Urothelium cell line (cell line): ENCODE data around the gene PDE6A.

Experiments
- DNase-seq: peaks from one replicate; pipeline ENCODE4 v3.0.0; 2011; ENCODE audit warnings: low spot score, mixed read lengths
- FAIRE-seq: peaks from 2 replicates; lab custom pipeline; 2011; peaks lifted over from hg19 to GRCh38; lab: Jason Lieb, UNC

Gene PDE6A

DNA sequence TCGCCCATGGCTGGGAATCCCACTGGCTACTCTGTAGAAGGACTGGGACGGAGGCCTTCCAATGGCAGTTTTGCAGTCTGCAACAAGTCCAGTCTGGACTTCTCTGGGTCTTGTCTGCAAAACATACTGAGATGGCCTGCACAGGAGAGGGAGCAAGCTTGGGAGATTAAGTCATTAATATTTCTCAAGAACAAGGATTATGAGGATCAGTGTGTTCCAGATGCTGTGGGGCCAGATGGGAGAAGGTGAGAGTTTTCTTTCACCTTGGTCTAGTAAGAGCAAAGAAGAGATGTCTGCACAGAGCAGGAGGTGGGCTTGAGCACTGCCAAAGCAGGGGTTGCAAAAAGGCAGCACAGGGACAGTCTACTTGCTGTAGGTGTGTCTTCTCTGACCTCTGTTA lies at the start of gene PDE6A:
PDE6A (minus strand) TSS at position 128 of the 400 bp plus-strand sequence; CDS start at position 8, 120 bp downstream.
- no peak for FAIRE-seq
- DNase-seq: no peak

- DNase-seq: no peak
- FAIRE-seq: no peak
These were observed 48.9 kb upstream of the PDE6A start for GRCh38 chr5:149993471-149993870.

GRCh38 chr5:149990518-149991376 lies 46.2 kb upstream of the PDE6A start:
- DNase-seq (peak; percentile 70), FAIRE-seq (peak; percentile 82)

DNA sequence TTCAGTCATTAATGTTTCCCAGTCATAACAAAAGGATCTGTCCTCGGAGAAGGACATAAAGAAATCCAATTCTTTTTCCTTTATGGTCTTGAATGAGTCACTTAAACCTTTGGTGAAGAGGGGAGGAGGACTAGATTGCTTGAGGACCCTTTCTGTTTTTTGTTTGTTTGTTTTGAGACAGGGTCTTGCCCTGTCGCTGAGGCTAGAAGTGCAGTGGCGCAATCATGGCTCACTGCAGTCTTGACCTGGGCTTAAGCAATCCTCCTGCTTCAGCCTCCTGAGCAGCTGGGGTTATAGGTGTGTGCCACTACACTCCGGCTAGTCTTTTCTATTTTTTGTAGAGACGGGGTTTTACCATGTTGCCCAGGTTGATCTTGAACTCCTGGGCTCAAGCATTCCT lies 43.5 kb upstream of the PDE6A start:
- DNase-seq (no peak), FAIRE-seq (no peak)

- DNase-seq (no peak), FAIRE-seq (no peak)
These were observed 37.9 kb upstream of the PDE6A start for GRCh38 chr5:149982505-149982904.

- DNase-seq (no peak), FAIRE-seq (no peak)
These were observed 36.6 kb upstream of the PDE6A start for GRCh38 chr5:149981206-149981605.

DNA sequence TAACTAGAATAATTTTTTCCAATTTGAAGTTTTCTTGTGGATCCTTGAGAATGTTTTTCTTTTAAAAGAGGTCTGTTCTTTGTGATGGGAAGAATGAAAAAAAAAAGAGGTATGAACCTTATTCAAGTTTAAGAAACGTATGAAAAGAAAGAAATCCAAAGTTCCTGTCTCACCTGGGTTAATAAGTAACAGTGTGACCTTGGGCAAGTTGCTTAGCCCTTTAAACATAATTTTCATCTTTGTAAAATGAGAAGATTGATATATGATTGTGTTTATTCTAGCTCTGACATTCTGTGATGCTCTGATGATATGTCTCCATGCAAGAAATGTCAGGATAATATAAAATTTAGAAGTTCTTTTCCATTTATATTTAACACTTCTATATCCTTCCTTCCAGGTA lies 35.3 kb upstream of the PDE6A start:
- DNase-seq: no peak
- FAIRE-seq: no peak

DNA sequence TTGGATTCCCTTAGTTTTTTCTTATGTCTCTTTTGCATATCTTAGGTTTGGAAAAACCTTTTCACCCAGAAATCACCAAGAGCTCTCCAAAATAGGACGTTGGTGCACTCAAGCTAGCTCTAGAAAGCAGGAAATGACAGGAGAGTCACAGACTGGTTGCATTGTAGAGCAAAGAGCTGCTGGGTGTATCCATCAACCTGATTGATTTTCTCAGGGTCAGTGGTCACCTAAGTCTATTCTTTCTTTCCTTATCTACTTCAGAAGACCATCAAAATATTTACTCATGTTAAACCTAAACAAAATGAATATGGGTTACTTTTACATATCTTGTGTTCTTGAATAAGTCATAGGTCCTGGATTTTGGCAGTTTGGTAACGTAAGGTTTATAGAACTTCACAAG lies 30.8 kb upstream of the PDE6A start:
- FAIRE-seq (no peak), DNase-seq (no peak)

DNA sequence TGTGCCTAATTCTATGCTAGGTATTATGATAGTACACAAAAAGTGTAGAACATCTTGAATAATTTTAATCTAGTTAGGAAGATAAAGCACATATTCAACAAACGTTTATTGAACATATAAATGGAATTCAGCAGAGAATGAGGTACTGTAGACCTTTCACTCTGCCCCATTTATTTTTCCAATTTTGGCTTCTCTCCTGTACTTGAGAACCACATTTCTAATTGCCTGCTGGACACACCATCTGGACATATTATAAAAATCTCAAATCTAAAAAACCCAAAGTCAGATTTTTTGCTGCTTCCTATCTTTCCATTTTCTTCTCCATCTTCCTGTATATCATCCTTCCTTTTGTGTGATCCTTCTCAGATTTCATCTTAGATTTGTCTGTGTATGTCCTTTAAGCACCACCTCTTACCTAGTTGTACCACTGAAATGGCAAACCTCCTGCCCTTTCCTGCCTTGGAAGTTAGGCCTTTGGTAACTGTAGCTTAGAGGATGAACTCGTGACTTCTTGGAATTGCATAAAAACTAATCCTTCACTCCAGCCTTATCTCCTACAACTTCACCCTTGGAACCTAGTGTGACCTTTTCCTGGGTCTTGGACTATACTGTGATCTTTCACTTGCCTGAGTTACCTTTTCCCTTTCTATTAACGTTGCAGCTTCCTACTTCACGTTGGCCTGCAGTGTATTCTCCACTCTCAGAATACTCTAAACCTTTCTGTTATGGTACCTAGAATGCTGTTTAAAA lies 24.8 kb upstream of the PDE6A start:
- FAIRE-seq (no peak), DNase-seq (no peak)

DNA sequence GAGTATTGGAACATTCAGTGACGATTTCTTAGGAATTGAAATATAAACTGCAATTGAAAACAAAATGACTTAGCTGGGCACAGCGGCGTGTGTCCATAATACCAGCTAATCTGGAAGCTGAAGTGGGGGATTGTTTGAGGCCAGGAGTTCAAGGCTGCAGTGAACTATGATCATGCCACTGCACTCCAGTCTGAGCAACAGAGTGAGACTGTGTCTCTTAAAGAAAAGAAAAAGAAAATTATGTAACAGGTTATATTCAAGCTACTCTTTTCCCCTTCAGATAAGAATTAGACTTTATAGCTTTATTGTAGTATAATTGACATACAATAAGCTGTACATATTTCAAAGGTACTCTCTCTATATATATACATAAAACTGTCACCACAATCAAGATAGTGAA lies 22.4 kb upstream of the PDE6A start:
- DNase-seq (no peak), FAIRE-seq (no peak)

DNA sequence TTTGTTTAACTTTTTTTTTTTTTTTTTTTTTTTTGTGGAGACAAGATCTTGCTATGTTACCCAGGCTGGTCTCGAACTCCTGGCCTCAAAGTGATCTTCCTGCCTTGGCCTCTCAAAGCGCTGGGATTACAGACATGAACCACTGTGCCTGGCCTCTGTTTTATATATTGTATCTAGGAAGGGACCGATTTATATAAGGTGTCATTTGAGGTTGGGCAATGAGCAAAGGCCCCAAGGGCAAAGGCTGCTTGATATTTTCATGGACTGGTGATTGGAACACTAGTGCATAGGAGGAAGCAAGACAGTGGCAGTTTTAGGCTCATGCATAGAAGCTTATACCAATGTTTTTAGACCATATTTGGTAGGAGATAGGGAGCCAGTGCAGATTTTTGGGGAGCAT lies 19.1 kb upstream of the PDE6A start:
- FAIRE-seq (no peak), DNase-seq (no peak)

DNA sequence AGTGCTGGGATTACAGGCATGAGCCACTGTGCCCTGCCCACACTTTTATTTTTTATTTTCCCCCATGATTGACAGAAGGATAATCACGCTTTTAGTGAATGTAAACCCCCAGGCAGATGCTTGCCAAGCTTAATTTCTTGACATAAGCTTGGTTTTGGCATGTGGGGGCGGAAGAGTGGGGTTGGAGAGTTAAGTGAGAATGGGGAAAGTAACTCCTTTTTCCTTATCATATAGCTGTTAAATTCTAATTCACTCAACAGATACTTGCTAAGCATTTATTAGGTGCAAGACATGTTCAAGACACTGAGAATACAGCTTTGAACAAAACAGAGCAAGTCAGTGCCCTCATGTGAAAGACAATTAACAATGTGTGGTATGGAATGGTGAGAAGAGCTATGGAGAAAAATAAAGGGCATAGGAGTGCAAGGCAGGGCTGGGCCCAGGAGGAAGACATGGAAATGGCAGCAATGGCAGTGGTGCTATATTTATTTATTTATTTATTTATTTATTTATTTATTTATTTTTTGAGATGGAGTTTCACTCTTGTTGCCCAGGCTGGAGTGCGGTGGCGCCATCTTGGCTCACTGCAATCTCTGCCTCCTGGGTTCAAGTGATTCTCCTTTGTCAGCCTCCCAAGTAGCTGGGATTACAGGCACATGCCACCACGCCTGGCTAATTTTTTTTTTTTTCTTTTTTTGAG lies 18.2 kb upstream of the PDE6A start:
- no peak for FAIRE-seq

DNA sequence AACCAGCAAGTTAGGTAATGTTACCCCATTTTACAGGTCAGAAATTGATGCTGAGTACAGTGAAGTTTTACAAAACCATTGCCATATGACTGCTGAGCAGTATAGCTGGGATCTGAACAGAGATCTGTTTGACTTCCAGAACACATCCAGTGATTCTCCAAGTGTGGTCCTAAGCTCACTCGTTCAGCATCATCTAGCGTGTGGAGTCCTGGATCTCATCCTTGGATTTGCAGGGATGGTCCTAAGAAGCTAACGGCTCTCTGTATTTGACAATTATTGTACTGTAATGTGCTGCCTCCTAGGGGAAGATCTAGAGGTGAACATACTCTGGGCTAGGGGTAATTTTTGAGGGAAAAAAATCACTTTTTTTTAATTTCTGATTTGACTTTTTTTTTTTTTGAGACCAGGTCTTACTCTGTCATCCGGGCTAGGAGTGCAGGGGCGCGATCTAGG lies 17.4 kb upstream of the PDE6A start:
- no peak for FAIRE-seq

More for the DNA sequence above, 18.2 kb upstream of the PDE6A start:
- no peak for DNase-seq

GRCh38 chr5:149961186-149961685 lies 16.6 kb upstream of the PDE6A start:
- DNase-seq: no peak
- no peak for FAIRE-seq

More for the DNA sequence above, 17.4 kb upstream of the PDE6A start:
- DNase-seq: peak; percentile 54

DNA sequence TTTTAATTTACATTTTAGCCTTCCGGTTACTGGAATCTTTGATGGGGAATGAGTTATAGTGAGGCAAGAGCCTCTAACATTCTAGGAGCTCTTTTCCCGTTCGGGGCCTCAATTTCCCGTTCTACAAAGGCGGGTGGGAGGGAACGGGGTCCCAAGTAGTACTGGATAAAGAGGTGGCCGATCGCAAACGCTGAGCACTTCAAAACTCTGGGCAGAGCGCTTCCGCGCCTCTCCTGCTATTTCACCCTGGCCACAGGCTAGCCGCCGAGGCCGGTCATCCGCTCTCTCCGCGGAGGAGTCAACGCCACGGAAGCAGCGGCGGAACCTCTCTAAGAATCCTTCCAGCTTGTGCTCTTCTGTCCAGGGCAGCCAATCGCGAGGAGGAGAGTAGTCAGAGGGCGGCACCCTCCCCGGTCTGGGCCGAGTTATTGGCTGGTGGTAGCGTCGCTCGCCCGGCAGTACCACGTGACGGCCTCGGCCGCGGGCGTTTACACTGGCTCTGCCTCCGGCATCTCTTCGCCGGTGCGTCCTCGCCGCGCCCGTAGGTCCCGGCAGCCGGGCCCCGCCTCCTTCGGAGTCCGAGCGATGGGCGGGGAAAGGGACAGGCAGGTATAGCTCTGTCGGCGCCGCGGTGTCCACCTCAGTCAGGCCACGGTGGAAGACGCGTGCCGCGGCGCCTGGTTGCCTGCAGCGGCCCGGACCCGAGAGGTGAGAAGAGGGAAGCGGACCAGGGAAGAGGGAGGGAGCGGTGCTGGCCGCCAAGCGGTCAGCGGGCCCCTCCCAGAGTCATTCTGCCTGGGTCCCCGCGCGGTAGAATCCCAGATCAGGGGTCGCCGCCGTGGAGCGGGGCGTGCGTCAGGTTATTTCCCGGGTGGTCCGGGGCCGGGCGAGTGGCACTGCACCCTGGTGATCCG lies 15.9 kb upstream of the PDE6A start, which contains the start of gene SLC26A2:
SLC26A2 (plus strand) TSS at position 487 of the 914 bp plus-strand sequence. CDS start 16,895 bp downstream, outside the sequence.
- FAIRE-seq (peak; percentile 67), DNase-seq (peak; percentile 98)

DNA sequence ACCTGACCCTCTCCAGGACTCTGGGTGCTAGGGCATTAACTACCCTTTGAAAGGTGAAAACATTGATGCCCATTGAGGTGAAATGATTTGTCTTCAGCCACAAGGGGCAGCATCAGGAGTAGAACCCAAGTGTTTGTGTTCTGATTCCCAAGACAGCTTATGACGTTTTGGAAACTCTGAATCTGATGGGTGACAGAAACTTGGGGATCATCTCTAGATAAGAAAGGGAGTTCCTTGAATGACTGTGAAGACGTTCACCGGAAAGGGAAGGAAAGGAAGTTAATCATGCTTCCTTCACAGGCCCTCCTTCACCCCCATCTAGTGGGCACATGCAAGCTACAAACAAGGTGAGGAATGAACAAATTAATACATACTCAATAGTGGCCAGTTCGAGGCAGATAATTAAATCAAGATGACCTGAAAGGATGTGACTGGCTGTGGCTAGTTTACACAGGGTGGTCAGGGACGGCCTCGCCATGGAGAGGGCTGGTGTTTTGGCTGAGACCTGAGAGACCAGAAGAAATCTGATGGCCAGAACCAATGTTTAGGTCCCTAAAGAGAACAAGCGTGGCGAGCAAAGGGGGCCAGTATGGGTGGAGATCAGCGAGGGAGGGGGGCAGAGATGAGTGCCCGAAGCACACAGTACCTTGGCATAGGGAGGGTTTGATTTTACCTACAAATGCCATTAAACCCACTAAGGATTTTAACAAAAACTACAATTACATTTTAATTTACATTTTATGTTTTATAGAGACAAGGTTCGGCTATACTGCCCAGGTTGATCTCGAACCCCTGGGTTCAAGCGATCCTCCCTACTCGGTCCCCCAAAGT lies 15.0 kb upstream of the PDE6A start:
- FAIRE-seq: no peak
- peak; percentile 52 for DNase-seq

GRCh38 chr5:149957855-149958254 lies 13.3 kb upstream of the PDE6A start:
- no peak for FAIRE-seq
- DNase-seq: no peak

- FAIRE-seq: no peak
- no peak for DNase-seq
These were observed 12.1 kb upstream of the PDE6A start for GRCh38 chr5:149956685-149957084.

DNA sequence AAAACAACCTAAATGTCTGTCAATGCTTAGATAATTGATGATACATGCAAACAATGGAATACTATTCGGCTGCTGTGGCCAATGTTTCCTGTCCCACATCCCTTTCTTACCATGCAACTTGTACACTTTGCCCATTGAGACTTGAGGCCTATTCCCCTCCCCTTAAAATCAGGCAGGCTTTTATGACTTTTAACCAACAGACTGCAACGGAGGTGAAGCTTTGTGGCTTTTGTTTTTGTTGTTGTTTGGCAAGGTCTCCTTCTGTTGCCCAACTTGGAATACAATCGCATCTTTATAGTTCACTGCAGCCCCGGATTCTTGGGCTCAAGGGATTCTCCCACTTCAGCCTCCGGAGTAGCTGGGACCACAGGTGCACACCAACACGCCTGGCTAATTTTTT lies 10.2 kb upstream of the PDE6A start:
- FAIRE-seq (no peak), DNase-seq (no peak)
